ENCODE data around the gene SH3PXD2A.

Gene SH3PXD2A

DNA sequence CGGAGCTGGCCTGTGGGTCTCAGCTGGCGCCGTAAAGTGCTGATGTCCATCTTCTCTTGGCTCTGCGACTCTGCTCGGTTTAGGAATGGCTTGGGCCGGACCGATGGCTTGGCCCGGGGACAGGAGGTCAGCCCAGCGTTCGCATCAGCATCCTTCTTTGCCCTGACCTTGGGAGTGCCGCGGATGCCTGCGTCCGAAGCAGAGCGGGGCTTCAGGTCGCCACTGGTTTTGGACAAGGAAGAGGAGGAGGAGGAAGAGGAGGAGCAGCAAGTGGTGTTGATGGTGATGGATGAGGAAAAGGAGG is 252.6 kb downstream of the SH3PXD2A start:
- Histone ChIP-seq H3K36me3 (peaks cover 19 to 49% (median 40%) of the 10 kb centered on the region in 3 donors), H3K27ac (no peak overlapping the region), H3K9me3 (no peaks in the 10 kb centered on the region), H3K4me1 (peaks cover 0 to 39% (median 22%) of the 10 kb centered on the region in 4 donors), H3K4me3 (no peak overlapping the region), H3K27me3 (no peaks in the 10 kb centered on the region)
- intact Hi-C loops (cut with DNase I; ENCODE audit: low total_unique reads), result loop anchor here (10.0 kb wide), 1 partner anchor 252 kb away; the partner anchor contains the start of gene SH3PXD2A
- no peak for DNase-seq
- TF ChIP-seq, protein P1, sequence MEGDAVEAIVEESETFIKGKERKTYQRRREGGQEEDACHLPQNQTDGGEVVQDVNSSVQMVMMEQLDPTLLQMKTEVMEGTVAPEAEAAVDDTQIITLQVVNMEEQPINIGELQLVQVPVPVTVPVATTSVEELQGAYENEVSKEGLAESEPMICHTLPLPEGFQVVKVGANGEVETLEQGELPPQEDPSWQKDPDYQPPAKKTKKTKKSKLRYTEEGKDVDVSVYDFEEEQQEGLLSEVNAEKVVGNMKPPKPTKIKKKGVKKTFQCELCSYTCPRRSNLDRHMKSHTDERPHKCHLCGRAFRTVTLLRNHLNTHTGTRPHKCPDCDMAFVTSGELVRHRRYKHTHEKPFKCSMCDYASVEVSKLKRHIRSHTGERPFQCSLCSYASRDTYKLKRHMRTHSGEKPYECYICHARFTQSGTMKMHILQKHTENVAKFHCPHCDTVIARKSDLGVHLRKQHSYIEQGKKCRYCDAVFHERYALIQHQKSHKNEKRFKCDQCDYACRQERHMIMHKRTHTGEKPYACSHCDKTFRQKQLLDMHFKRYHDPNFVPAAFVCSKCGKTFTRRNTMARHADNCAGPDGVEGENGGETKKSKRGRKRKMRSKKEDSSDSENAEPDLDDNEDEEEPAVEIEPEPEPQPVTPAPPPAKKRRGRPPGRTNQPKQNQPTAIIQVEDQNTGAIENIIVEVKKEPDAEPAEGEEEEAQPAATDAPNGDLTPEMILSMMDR (IDR thresholded peaks at IDR 0.05), result no peak

DNA sequence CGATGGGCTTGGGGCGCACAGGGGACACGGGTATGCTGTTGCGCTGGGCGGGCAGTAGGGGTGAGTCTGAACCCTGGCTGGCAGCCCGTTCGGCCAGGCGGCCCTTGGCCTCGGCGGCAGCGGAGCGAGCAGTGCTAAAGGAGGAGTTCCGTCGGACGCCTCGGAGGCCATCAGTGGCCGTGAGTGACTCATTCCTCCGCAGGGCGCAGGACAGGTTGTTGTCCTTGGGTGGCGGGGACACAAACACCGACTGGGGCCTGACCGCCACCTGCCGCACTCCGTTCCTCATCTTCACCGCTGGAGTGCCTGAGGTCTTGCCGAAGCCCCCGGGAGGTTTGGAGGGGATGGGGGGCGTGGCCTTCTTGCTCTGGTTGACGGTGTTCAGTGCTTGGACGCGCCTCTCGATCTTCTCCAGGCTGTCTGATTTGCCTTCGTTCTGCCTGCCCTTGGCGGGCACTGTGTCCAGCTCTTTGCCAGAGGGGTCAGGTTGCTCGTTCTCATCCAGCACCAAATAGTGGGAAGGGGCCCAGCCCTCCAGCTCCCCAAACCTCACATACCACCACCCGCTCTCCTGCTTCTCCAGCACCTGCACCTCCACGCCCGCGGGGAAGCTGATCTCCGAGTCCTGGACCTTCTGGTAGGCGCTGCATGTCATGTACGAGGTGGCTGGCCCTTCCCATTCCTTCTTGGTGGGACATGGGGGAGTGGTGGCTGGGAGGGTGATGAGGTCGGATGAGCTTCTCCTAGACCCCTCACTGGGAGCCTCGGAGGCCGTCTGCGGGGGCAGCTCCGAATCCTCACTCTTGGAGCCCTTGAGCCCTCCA is 253.1 kb downstream of the SH3PXD2A start:
- H3K4me1 ChIP-seq, result peaks cover under 1 to 44% (median 22%) of the 10 kb centered on the region in 4 donors
- intact Hi-C loops (cut with DNase I; ENCODE audit: low total_unique reads), result loop anchor here (10.0 kb wide), 1 partner anchor 253 kb away; the partner anchor contains the start of gene SH3PXD2A
- no peak for DNase-seq
- H3K27me3 ChIP-seq, result no peaks in the 10 kb centered on the region
- no peak overlapping the region for H3K27ac ChIP-seq
- TF ChIP-seq, protein P1 (IDR thresholded peaks at IDR 0.05), result no peak
- H3K9me3 ChIP-seq, result no peaks in the 10 kb centered on the region
- H3K4me3 ChIP-seq, result no peak overlapping the region
- peaks cover 19 to 46% (median 40%) of the 10 kb centered on the region in 3 donors for H3K36me3 ChIP-seq

DNA sequence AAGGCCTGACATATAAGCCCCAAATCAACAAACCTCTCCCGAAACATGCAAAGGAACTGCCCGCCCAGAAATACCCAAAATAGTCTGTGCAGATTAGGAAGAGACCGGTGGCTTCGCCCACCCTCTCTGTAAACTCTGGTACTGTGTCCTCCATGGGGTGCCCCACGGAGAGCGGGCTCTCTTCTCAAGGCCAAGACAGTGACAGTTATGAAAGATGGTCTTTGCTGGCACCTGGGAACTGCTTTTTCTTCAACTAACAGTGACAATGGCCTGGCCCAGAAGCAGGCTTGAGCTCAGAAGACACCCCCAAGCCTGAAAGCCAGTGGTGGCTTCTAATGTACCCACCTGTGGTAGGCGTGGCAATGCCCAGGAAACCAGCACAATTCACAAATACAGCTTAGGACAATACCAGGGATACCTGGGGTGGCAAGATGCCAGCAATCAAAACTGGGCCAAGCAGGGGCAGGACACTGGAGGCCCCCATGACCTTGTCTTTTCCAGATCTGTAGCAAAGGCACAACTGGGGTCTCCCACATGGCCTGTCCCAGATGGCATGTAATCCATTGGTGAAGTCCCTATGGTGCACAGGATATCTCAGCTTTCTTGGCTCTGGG is 254.3 kb downstream of the SH3PXD2A start:
- Histone ChIP-seq H3K9me3 (no peaks in the 10 kb centered on the region), H3K4me1 (peaks cover 6 to 56% (median 26%) of the 10 kb centered on the region in 4 donors), H3K27me3 (no peaks in the 10 kb centered on the region), H3K36me3 (peaks cover 19 to 43% (median 40%) of the 10 kb centered on the region in 3 donors), H3K4me3 (no peak overlapping the region), H3K27ac (peak overlapping the region; percentile 55 to 60)
- TF ChIP-seq, protein P1 (IDR thresholded peaks at IDR 0.05), result no peak
- intact Hi-C loops (cut with DNase I; ENCODE audit: low total_unique reads), result loop anchor here (10.0 kb wide), 1 partner anchor 254 kb away; the partner anchor contains the start of gene SH3PXD2A
- DNase-seq, result no peak

DNA sequence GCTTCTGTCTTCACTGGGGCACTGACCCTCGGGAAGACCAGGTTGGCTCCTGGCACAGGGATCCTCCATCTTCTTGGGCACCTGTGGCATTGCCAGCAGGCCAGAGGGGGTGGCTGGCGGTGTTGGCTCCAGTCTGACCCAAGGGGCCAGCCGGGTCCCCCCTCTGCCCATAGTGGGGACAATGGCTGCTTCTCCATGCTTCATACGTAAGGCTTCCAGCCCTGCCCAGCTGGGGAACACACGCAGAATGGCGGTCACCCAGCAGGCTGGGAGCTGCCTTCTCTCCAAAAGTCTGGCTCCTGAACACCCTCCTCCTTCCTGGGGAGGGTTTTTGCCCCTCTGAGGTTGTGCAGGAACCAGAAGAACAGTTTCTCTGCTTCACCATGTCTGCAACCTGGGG is 255.1 kb downstream of the SH3PXD2A start:
- H3K27ac ChIP-seq, result peak overlapping the region; percentile 55 to 60
- H3K4me1 ChIP-seq, result peaks cover 6 to 52% (median 21%) of the 10 kb centered on the region in 4 donors
- no peak overlapping the region for H3K4me3 ChIP-seq
- DNase-seq, result no peak
- TF ChIP-seq, protein P1 (IDR thresholded peaks at IDR 0.05), result no peak
- intact Hi-C loops (cut with DNase I; ENCODE audit: low total_unique reads), result loop anchor here (10.0 kb wide), 1 partner anchor 254 kb away; the partner anchor contains the start of gene SH3PXD2A
- H3K36me3 ChIP-seq, result peaks cover 19 to 40% (median 39%) of the 10 kb centered on the region in 3 donors
- H3K27me3 ChIP-seq, result no peaks in the 10 kb centered on the region
- H3K9me3 ChIP-seq, result no peaks in the 10 kb centered on the region

DNA sequence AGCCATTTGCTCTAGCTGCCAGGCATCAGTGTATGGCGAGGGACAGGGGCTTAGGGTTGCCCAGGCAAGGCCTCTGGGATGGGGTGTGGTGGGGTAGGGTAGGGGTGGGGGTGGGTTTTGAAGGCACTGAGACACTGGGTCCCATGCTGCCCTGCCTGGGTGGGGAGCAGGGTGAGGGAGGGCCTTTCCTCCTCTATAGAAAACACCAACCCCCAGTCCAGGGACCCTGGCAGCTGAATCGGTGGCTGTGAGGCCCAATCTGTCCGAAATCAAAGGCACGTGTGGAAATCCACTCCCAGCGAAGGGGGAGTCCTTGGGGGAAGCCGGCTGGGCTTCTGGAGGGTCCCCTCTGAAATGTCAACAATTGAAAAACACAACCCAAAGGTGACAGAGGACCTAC is 255.5 kb downstream of the SH3PXD2A start:
- peak overlapping the region; percentile 55 to 60 for H3K27ac ChIP-seq
- TF ChIP-seq, protein P1 (IDR thresholded peaks at IDR 0.05), result no peak
- no peak for DNase-seq
- no peak overlapping the region for H3K4me3 ChIP-seq
- H3K36me3 ChIP-seq, result peaks cover 18 to 37% (median 35%) of the 10 kb centered on the region in 3 donors
- H3K4me1 ChIP-seq, result peaks cover 6 to 51% (median 21%) of the 10 kb centered on the region in 4 donors
- intact Hi-C loops (cut with DNase I; ENCODE audit: low total_unique reads), result loop anchor here (10.0 kb wide), 1 partner anchor 255 kb away; the partner anchor contains the start of gene SH3PXD2A
- no peaks in the 10 kb centered on the region for H3K9me3 ChIP-seq
- H3K27me3 ChIP-seq, result no peaks in the 10 kb centered on the region

All from tibial artery (tissue), 4 donors.